T-helper 22 cell (primary cell): Measurements from ENCODE around the gene NR4A1.
A peak's percentile ranks its signal among the peaks of the same experiment; 100 is the strongest.

Source experiments
- DNase-seq: peaks from one replicate; pipeline ENCODE4 v3.0.0-alpha.2; 2020; ENCODE audit warnings: low read depth

Gene NR4A1

GRCh38 chr12:52050758-52051541, at the start of gene NR4A1:
TSS of gene NR4A1 (plus strand) at chr12:52051442. CDS start at chr12:52054329, 2,887 bp downstream.
- peak; percentile 99 for DNase-seq

- no peak for DNase-seq
Measured at GRCh38 chr12:52003016-52003550, 48.2 kb upstream of the NR4A1 start.

GRCh38 chr12:52003591-52003990, 47.7 kb upstream of the NR4A1 start:
- no peak for DNase-seq

GRCh38 chr12:52004042-52004648, 47.1 kb upstream of the NR4A1 start:
- DNase-seq = no peak

- DNase-seq = no peak
Measured at GRCh38 chr12:52005218-52005902, 45.9 kb upstream of the NR4A1 start.

- no peak for DNase-seq
Measured at GRCh38 chr12:52005903-52006703, 45.1 kb upstream of the NR4A1 start.

GRCh38 chr12:52006726-52007157, 44.5 kb upstream of the NR4A1 start, which contains the start of gene TAMALIN:
TSS of gene TAMALIN (plus strand) at chr12:52006946. CDS start at chr12:52007020, 74 bp downstream.
- DNase-seq = peak; percentile 82

GRCh38 chr12:52007158-52007921, 43.9 kb upstream of the NR4A1 start:
- peak; percentile 48 for DNase-seq

GRCh38 chr12:52007982-52008510, 43.2 kb upstream of the NR4A1 start:
- DNase-seq = no peak

- no peak for DNase-seq
Measured at GRCh38 chr12:52009081-52009751, 42.0 kb upstream of the NR4A1 start.

GRCh38 chr12:52010152-52010622, 41.1 kb upstream of the NR4A1 start:
- no peak for DNase-seq

GRCh38 chr12:52010692-52011601, 40.3 kb upstream of the NR4A1 start:
- DNase-seq = no peak

GRCh38 chr12:52011602-52012214, 39.5 kb upstream of the NR4A1 start:
- no peak for DNase-seq

GRCh38 chr12:52013626-52014310, 37.5 kb upstream of the NR4A1 start:
- no peak for DNase-seq

- no peak for DNase-seq
Measured at GRCh38 chr12:52014567-52015530, 36.4 kb upstream of the NR4A1 start.

- DNase-seq = no peak
Measured at GRCh38 chr12:52015532-52016041, 35.7 kb upstream of the NR4A1 start.
